HEK293T (cell line): ENCODE measurements around the gene FARSA.

Experiments used
- CTCF ChIA-PET: fragments of 350-600 bp; formaldehyde crosslinking; extraction: SDS; loops from one replicate; lab custom pipeline; 2021; ENCODE audit warnings: antibody characterized with exemption, inconsistent platforms; lab: Yijun Ruan, JAX
- POLR2A ChIA-PET: fragments of 350-600 bp; formaldehyde crosslinking; extraction: SDS; loops from one replicate; lab custom pipeline; 2020; ENCODE audit warnings: antibody characterized with exemption, inconsistent platforms; lab: Yijun Ruan, JAX
- DNase-seq: peaks from one replicate; pipeline ENCODE4 v3.0.0; 2012; ENCODE audit warnings: mixed read lengths; ENCODE audit errors: extremely low spot score
- ARNT ChIP-seq: fragments of 450-650 bp; IDR thresholded peaks from 2 replicates; pipeline ENCODE4 v1.6.1; 2017; ENCODE audit warnings: mild to moderate bottlenecking
- BHLHE40 ChIP-seq: fragments of 450-650 bp; IDR thresholded peaks from 2 replicates; pipeline ENCODE4 v1.6.1; 2016; ENCODE audit warnings: mild to moderate bottlenecking, moderate library complexity, borderline replicate concordance
- CTBP1 ChIP-seq: fragments of 450-650 bp; IDR thresholded peaks from 2 replicates; pipeline ENCODE4 v1.6.1; 2016; ENCODE audit warnings: borderline replicate concordance
- ELF4 ChIP-seq: fragments of 450-650 bp; IDR thresholded peaks from 2 replicates; pipeline ENCODE4 v1.6.1; 2017; ENCODE audit warnings: antibody characterized with exemption
- FOXA1 ChIP-seq: fragments of 450-650 bp; IDR thresholded peaks from 2 replicates; pipeline ENCODE4 v1.6.1; 2016; ENCODE audit warnings: mild to moderate bottlenecking
- FOXK2 ChIP-seq: fragments of 450-650 bp; IDR thresholded peaks from 2 replicates; pipeline ENCODE4 v1.6.1; 2016; ENCODE audit warnings: mild to moderate bottlenecking
- FOXM1 ChIP-seq: fragments of 450-650 bp; IDR thresholded peaks from 2 replicates; pipeline ENCODE4 v1.6.1; 2017; ENCODE audit warnings: mild to moderate bottlenecking, borderline replicate concordance
- HDGF ChIP-seq: fragments of 450-650 bp; IDR thresholded peaks from 2 replicates; pipeline ENCODE4 v1.6.1; 2017; ENCODE audit warnings: antibody characterized with exemption, borderline replicate concordance
- L3MBTL2 ChIP-seq: fragments of 450-650 bp; conservative IDR thresholded peaks from 2 replicates; pipeline ENCODE4 v1.6.1; 2016; ENCODE audit warnings: mild to moderate bottlenecking
- LEF1 ChIP-seq: fragments of 450-650 bp; IDR thresholded peaks from 2 replicates; pipeline ENCODE4 v1.6.1; 2017; ENCODE audit warnings: mild to moderate bottlenecking, borderline replicate concordance
- NFRKB ChIP-seq: fragments of 450-650 bp; IDR thresholded peaks from 2 replicates; pipeline ENCODE4 v1.6.1; 2016; ENCODE audit warnings: mild to moderate bottlenecking, moderate library complexity
- SP1 ChIP-seq: fragments of 450-650 bp; IDR thresholded peaks from 2 replicates; pipeline ENCODE4 v1.6.1; 2017
- SUZ12 ChIP-seq: fragments of 450-650 bp; IDR thresholded peaks from 2 replicates; pipeline ENCODE4 v1.6.1; 2016; ENCODE audit warnings: mild to moderate bottlenecking
- TARDBP ChIP-seq: fragments of 450-650 bp; IDR thresholded peaks from 2 replicates; pipeline ENCODE4 v1.6.1; 2016
- ZNF384 ChIP-seq: fragments of 450-650 bp; IDR thresholded peaks from 2 replicates; pipeline ENCODE4 v1.6.1; 2016
- TF ChIP-seq, protein P1 (sequence below): fragments of 450-650 bp; IDR thresholded peaks from 2 replicates; pipeline ENCODE4 v1.6.1; 2016

Gene FARSA

DNA sequence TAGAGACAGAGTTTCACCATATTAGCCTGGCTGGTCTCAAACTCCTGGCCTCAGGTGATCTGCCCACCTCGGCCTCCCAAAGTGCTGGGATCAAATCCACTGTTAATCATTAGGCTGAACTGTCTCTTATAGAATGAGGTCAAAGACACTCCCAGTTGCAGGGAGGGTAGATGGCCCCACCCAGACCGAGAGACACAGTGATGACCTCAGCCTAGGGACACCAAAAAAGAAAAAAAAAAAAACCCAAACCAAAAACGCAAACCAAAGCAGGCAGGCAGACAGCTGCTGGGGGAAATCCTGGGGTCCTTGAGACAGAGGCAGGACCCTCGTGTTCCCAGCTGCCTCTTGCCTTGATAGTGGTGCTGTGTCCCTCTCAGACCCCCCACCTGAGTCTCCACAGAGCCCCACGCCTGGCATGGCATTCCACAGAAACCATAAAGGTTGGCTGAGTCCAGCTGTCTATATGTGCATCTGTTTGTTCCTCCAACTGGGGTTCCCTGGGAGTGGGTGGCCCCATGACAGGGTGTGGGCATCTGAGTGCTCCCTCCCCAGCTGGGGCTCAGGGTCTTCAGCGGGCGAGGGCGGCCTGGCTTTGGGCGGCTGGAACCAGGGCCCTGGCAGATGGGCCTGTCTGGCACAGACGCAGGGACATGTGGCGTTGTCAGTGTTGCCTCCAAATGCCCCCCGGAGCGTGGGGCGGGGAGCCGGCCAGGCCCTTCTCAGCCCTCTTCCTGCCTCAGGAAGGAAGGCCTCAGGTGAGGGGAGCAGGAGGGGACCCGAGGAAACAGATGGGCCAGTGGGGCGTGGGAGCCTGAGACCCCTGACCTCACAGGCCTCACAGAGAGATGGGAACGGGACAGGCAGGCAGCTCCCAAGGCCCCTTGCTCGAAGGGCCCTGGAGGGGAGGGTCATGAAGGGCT is 41.0 kb upstream of the FARSA start:
- DNase-seq: no peak
- POLR2A ChIA-PET: interaction anchor here (1.1 kb wide), 1 partner anchor 9 kb away, joined by 3 read pairs; no protein-coding TSS in a partner anchor
- TF ChIP-seq ZNF384 (peak; percentile 10; the same call in 1 of the 2 replicates), LEF1 (no peak)
- CTCF ChIA-PET: interaction anchor here (2.6 kb wide), 1 partner anchor 10 kb away, joined by 15 read pairs; no protein-coding TSS in a partner anchor

DNA sequence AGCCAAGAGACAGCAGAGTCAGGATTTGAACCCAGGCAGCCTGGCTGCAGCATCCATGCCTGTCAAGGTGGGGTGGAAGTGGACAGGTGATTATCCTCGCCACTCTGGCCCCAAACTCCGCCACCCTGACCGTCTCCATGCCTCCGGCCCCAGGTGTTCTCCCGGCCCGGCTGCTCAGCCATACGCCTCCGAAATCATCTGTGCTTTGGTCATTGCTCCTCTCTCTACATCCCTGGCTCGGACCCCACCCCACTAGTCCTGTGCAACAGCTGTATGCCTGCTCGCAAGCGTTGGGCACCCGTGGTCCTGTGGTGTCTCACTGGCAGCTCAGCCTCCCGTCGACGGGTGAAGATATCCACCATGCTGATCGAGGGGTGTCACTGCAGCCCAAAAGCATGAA is 39.7 kb upstream of the FARSA start:
- CTCF ChIA-PET: interaction anchor here (2.6 kb wide), 1 partner anchor 8 kb away, joined by 15 read pairs; no protein-coding TSS in a partner anchor
- no peak for TF ChIP-seq NFRKB
- TF ChIP-seq TARDBP: no peak
- no peak for TF ChIP-seq ELF4
- no peak for TF ChIP-seq LEF1
- TF ChIP-seq, protein P1, sequence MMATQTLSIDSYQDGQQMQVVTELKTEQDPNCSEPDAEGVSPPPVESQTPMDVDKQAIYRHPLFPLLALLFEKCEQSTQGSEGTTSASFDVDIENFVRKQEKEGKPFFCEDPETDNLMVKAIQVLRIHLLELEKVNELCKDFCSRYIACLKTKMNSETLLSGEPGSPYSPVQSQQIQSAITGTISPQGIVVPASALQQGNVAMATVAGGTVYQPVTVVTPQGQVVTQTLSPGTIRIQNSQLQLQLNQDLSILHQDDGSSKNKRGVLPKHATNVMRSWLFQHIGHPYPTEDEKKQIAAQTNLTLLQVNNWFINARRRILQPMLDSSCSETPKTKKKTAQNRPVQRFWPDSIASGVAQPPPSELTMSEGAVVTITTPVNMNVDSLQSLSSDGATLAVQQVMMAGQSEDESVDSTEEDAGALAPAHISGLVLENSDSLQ: no peak
- TF ChIP-seq SP1: no peak
- TF ChIP-seq CTBP1: no peak
- no peak for TF ChIP-seq ZNF384
- TF ChIP-seq ARNT: no peak
- TF ChIP-seq FOXA1: no peak
- TF ChIP-seq L3MBTL2: no peak
- no peak for TF ChIP-seq FOXM1

DNA sequence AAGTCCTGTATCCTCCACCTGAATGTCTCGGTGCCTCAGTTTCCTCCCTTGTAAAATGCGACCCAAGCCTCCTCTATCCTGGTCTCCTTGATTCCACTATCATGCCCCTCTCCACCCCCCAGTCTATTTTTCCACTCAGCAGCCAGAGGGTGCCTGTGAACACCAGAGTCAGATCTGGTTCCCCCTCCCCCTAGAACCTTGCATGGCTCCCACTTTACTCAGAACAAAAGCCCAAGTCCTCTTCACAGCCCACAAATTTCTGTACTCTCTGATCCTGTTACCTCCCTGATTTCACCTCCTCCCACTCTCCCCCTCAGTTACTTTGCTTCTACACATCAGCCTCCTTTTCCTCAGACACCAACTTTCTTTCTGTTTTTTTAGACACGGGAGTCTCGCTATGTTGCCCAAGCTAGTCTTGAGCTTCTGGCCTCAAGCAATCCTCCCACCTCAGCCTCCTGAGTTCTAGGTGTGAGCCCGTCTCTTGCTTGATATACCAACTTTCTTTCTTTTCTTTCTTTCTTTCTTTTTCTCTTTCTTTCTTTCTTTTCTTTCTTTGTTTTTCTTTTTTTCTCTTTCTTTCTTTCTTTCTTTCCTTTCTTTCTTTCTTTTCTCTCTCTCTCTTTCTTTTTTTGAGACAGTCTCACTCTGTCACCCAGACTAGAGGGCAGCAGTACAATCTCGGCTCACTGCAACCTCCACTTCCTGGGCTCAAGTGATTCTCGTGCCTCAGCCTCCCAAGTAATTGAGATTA is 36.7 kb upstream of the FARSA start:
- TF ChIP-seq L3MBTL2 (no peak), HDGF (no peak), LEF1 (no peak), SUZ12 (no peak), BHLHE40 (no peak), NFRKB (no peak), ZNF384 (no peak), TARDBP (no peak), ARNT (no peak), FOXM1 (no peak), FOXK2 (no peak), ELF4 (no peak), CTBP1 (no peak), FOXA1 (no peak), SP1 (no peak)
- TF ChIP-seq, protein P1: no peak
- no peak for DNase-seq
- CTCF ChIA-PET: interaction anchor here (0.9 to 1.4 kb wide), 2 partner anchors 7 to 64 kb away, joined by 3 to 4 read pairs; no protein-coding TSS in a partner anchor
- POLR2A ChIA-PET: no interaction called here

More for the DNA sequence above, 39.7 kb upstream of the FARSA start:
- POLR2A ChIA-PET: no interaction called here
- no peak for DNase-seq

DNA sequence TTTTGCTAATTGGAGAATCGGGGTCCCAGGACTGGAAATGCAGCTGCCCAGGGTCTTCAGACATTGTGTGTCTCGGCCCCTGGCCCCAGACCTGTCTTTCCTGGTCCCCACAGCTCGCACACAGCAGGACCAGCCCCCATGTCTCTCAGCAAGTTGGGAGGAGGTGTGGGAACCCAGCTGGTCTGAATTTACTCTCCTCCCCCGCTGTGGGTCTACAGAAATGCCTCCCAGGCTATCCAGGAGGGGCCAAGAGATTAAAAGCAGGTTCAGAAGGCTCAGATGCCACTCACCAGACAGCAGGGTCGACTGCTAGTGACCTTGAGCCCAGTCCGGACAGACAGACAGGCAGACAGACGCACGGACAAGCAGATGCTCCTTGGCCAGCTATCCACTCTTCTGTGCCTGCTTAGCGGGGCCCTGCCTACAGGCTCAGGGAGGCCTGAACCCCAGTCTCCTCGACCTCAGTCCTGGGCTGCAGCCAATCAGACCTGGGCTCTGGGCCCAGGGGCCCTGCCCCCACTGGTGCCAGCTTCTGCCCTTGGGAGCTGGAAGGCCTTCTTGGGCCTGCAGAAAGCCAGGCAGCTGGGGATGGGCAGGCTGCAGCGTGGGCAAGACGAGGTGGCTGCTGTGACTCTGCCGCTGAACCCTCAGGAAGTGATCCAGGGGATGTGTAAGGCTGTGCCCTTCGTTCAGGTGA is 35.9 kb upstream of the FARSA start, which contains the start of gene DAND5:
Gene DAND5, plus strand, starts transcription at position 285 of the 697 bp plus-strand sequence. Its CDS starts 85 bp downstream, at position 370.
- TF ChIP-seq BHLHE40: no peak
- TF ChIP-seq, protein P1: no peak
- TF ChIP-seq ARNT: no peak
- no peak for TF ChIP-seq NFRKB
- TF ChIP-seq ELF4: no peak
- TF ChIP-seq TARDBP: no peak
- TF ChIP-seq HDGF: no peak
- TF ChIP-seq ZNF384: no peak
- TF ChIP-seq L3MBTL2: no peak
- CTCF ChIA-PET: interaction anchor here (0.9 to 1.4 kb wide), 2 partner anchors 8 to 65 kb away, joined by 3 to 4 read pairs; no protein-coding TSS in a partner anchor
- POLR2A ChIA-PET: no interaction called here
- no peak for DNase-seq

DNA sequence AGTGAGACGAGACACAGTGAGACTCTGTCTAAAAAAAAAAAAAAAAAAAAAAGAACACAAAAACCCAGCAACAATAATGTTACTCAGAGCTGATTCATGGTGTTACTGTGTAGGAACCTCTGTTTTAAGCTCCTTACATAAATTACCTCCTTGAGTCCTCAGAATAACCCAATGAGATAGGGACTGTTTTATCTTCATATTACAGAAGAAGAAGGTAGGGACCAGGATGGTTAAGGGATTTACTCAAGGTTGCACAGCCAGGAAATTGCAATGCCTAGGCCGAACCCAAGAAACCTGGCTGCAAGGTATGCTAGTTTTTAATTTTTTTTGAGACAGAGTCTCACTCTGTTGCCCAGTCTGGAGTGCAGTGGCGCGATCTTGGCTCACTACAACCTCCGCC is 34.4 kb upstream of the FARSA start:
- no peak for DNase-seq
- ChIA-PET POLR2A (no interaction called here), CTCF (interaction anchor here (0.7 to 1.3 kb wide), 3 partner anchors 10 to 133 kb away, joined by 3 to 4 read pairs (median 3); no protein-coding TSS in a partner anchor)
- TF ChIP-seq, protein P1: no peak
- TF ChIP-seq NFRKB (no peak), SP1 (no peak), HDGF (no peak), ZNF384 (0 out of 2 replicates have a peak, but pooled peaks have one; percentile 24)
